NCI-H2227 treated with DMSO at 0.1 percent for 48 hours (cell line): Measurements from ENCODE around the gene SELENOH.

Experiments
- DNase-seq: peaks from one replicate; lab custom pipeline; 2025; lab: John Stamatoyannopoulos, UW

Gene SELENOH

GRCh38 chr11:57746920-57747319 is 5.6 kb downstream of the SELENOH start:
- no peak for DNase-seq

GRCh38 chr11:57751176-57751575 is 9.9 kb downstream of the SELENOH start:
- DNase-seq, result no peak

- peak; percentile 11 for DNase-seq
Measured at GRCh38 chr11:57751676-57752253, 10.5 kb downstream of the SELENOH start, which contains the start of gene BTBD18. Gene BTBD18, minus strand, starts transcription at chr11:57751819. Its CDS starts 631 bp downstream, at chr11:57751188.

GRCh38 chr11:57752954-57753353 is 11.7 kb downstream of the SELENOH start:
- DNase-seq, result no peak

GRCh38 chr11:57758174-57758573 is 16.9 kb downstream of the SELENOH start:
- no peak for DNase-seq

GRCh38 chr11:57761301-57762234 is 20.3 kb downstream of the SELENOH start, which contains the start of gene CTNND1:
Gene CTNND1, plus strand, starts transcription at chr11:57761802. Its CDS starts 29,677 bp downstream, at chr11:57791479.
- DNase-seq, result peak; percentile 94

- peak; percentile 48 for DNase-seq
Measured at GRCh38 chr11:57762235-57762861, 21.1 kb downstream of the SELENOH start.

GRCh38 chr11:57763568-57763967 is 22.3 kb downstream of the SELENOH start:
- peak; percentile 33 for DNase-seq

GRCh38 chr11:57764021-57764420 is 22.7 kb downstream of the SELENOH start:
- DNase-seq, result no peak

GRCh38 chr11:57764566-57764965 is 23.3 kb downstream of the SELENOH start:
- no peak for DNase-seq

GRCh38 chr11:57764972-57765371 is 23.7 kb downstream of the SELENOH start:
- no peak for DNase-seq

GRCh38 chr11:57770793-57771192 is 29.5 kb downstream of the SELENOH start:
- DNase-seq, result no peak

GRCh38 chr11:57771365-57771764 is 30.1 kb downstream of the SELENOH start:
- DNase-seq, result no peak

- DNase-seq, result no peak
Measured at GRCh38 chr11:57772562-57772961, 31.3 kb downstream of the SELENOH start.

GRCh38 chr11:57773026-57773598 is 31.8 kb downstream of the SELENOH start:
- no peak for DNase-seq

GRCh38 chr11:57775491-57775890 is 34.2 kb downstream of the SELENOH start:
- DNase-seq, result no peak

- no peak for DNase-seq
Measured at GRCh38 chr11:57776031-57776521, 34.8 kb downstream of the SELENOH start.

- DNase-seq, result no peak
Measured at GRCh38 chr11:57776577-57777210, 35.4 kb downstream of the SELENOH start.

- no peak for DNase-seq
Measured at GRCh38 chr11:57777969-57778317, 36.7 kb downstream of the SELENOH start.

- peak; percentile 78 for DNase-seq
Measured at GRCh38 chr11:57778318-57779037, 37.2 kb downstream of the SELENOH start.

GRCh38 chr11:57779276-57779675 is 38.0 kb downstream of the SELENOH start:
- DNase-seq, result no peak
